Measurements from ENCODE around the gene PNMA1.

The PNMA1 gene

DNA sequence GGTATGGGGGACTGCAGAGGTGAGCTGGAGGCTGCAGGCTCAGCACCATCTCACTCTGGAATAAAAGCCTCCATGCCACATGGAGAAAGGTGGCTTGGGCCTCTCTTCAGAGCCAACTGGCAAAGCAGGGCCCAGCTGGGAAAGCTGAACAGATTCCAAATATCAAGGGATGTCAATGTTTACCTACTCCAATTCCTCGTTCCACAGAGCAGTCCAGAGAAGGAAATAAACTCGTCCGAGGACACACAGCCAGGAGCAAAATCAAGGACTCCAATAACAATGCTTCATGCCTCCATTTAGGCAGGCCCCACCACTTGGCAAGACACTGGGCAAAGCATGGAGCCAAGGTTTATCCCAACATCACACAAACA is 36.3 kb upstream of the PNMA1 start:
- DNase-seq, result no peak

DNA sequence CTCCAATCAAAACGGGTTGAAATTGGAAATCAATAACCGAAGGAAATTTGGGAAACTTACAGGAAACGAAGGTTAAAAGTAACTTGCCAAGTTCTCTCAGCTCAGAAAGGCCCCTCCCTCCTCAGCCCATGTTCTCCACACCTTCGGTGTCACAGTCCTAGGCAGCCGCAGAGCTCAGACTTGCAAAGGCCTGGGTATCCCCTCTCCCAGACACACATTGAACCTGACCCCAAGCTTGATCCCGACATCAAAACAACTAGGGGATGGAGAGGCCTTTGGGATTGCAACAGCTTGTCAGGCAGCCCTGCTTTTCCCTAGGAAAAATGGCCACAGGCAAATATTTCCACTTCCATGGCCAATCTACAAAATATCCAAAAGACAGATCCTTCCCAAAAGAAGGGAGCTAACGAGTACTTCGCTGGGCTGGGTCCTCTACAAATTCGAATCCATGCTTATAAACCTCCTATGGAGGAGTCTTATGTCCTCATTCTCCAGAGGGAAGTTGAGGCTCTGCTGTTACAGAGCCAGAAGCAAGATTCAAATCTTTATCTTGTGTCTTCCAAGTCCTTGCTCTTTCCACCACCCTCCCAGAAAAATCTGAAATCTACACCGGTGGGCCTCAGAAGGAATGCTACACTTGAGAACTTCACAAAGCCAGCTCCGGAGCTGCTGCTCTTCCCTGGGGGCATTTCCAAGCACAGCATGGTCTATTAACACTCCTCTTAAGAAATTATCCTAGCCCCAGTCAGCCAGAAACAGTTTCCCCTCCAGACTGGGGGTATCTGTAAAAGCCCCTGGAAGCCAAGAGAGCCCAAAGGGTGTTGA is 35.7 kb upstream of the PNMA1 start:
- DNase-seq, result no peak

DNA sequence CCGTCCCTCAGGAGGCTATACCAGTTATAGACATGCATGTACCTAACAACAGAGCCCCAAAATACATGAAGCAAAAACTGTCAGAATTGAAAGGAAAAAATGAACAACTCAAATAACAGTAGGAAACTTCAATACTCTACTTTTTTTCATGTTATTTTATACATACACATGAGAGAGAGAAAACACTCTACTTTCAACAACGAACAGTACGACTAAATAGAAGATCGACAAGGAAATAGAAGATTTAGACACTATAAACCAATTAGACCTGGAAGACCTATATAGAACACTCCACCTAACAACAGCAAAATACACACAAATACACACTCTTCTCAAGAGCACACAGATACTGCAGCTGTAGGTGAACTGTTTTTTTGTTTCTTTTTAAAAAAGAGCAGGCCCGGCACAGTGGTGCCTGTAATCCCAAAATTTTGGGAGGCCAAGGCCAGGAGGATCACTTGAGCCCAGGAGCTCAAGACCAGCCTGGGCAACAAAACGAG is 34.7 kb upstream of the PNMA1 start:
- DNase-seq, result no peak

DNA sequence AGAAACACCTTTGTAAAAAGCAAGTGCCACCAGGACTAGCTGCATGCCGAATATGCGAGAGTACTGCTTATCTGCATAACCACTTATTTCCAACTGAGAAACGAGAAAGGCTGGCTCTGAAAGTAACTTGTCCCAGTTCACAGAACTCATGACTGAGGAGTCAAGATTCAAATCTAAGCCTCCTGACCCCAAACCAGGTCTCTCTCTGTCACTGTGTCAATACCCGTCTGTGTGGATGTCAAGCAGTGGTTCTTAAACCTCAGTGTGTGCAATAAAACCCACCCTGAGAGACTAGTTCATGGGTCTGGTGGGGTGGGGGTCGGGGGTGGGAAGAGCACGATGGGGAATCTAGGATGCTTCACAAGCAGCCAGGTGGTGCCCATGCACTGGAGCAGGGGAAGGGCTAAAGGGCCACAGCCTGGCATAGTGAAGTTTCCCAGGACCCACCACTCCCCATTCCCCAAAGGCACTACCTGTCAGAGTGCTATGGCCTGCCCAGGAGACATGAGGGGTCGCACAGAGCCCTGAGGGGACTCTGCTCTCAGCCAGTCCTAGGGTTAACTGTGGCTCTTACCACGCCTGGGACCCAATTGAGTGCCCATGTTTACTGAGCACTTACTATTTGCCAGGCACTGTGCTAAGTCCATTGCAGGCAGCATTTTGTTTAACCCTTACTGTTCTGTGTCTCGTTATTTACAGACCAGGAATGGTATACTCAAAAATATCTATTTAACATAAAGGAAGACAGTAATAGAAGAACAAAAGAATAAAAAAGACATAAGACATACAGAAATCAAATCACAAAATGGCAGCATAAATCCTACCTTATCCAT is 33.4 kb upstream of the PNMA1 start:
- no peak for DNase-seq

DNA sequence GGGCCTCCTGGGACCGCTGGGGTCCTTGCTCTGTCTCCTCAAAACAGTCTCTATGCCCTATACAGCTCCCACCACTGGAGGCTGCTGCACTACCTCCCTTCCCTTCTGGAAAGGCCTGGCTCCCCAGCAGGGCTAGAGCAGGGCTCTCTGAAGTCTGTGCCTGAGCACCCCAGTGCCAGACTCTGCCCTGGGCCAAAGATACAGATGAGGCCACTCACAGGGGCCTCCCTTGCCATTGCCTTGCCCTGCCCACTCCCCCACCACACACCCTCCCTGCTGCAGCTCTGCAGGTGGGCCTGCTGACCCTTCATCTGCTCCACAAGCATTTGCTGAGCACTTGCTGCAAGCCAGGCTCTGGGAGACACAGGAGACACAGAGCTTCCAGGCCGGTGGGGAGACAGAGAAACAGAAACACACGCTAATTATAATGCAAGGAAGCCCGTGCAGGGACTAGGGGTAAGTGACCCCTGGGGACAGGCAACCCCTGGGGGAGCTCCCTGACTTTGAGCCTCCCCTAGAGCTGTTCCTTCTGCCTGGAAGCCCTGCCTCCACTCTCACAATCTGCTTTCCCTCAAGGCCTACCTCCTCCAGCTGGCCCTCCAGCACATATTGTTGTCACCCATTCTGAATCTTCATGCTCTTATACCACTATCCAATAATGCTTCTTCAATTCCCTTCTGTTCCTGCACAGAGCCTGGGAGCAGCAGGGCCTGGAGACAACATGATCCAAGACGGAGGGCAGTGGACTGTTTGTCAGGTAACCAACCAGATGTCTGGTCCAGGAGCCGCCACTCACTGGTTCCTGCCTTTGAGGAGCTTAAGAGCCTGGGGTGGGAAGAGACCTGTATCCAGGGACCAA is 32.6 kb upstream of the PNMA1 start:
- no peak for DNase-seq

DNA sequence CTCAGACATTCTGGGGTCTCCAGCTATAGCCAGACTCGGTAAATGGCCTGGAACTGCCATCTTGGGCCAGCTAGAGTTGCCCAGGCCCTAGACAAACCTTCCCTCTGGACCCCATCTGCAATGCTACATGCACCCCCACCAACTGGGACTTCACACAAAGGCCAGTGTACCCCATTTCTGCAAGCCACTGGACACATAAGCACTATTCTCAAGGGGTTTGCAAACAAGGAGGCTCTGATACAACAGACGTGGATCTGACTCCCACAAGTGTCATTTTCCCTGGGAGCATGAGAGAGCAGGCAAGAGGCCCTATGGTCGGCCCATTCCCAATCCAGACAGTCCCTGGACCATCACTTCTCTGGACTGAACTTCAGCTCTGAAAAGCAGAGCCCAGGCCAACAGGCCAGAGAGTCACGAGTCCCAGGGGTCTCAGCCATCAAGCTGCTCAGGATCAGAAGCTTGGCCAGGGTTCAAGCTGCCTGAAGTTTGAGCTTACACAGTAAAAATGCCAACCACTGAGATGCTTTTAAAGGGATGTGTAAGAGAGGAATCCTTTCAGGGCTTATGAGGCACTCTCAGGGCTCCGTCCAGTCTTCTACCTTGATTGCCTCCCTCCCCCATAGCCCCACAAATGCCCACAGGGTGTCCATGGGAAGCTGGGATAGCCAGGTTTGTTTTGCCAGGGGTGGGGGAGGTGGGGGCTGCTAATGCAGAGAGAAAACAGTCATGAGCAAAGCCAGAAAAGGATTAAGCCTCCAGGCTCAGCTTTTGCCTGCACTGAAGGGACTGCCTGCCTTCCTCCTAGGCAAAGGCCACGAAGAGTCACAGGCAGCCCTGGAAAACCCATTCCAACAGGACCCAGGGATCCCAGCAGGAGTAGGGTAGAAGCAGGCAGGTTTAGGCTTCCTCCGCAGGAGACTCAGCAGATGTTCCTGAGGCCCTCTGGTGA is 31.7 kb upstream of the PNMA1 start:
- DNase-seq, result no peak

DNA sequence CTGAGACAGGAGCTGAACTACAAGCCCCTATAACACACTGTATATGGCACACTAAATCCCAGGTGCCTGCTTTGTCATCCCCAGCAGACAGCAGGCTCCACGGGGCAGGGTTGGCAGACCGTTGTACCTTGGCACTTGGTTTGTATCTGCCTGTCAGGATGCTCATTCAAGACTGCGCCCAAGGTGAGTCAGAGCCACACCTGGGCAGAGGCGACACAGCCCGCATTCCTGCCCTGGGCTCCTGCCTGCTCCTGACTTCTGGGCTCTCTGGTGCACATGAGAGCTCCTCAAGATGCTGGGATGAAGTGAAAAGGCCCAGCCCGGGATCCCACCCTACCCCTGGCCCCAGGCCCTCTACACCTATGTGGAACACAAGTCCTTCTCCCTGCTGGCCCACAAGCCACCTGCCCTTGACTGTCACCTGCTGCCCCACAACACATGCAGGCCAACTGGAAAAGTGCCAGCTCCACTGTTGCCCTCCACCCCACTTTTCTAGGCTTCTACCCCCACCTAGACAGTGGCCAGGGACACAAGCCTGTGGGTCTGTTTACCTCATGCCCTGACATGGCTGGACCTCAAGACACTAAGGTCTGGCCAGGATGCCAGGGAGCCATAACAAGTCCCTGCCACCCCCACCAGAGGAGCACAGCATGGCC is 30.8 kb upstream of the PNMA1 start:
- DNase-seq, result no peak

DNA sequence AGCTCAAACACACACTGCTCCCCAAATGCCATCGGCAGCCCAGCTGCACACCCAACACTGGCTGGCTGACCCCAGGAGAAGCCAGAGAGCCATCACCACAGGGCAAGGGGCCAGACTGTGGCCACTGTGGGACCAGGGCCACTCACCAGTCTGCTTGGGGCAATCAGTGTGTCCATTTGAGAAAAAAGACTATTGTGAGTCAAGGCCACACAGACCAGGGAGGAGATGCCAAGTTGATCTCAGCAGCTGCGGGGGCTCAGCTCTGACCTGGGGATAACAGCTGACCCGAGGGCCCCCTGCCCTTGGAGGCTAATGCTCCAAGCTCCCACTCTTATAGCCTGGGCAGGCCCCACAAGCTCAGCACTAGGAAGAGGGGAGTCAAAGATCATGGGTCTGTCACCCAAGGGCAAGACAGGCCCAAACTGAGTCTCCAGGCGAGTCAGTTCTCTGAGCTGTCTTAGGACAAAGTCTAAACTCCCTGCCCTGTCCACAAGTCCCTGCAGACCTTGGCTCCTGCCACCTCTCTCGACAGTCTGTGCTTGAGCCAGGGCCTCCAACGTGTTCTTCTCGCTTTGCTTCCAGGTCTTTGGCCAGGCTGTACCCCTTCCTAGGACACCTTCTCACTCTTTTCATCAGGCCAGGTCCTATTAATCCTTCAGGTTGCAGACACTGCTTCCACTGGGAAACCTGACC is 30.1 kb upstream of the PNMA1 start:
- DNase-seq, result no peak

DNA sequence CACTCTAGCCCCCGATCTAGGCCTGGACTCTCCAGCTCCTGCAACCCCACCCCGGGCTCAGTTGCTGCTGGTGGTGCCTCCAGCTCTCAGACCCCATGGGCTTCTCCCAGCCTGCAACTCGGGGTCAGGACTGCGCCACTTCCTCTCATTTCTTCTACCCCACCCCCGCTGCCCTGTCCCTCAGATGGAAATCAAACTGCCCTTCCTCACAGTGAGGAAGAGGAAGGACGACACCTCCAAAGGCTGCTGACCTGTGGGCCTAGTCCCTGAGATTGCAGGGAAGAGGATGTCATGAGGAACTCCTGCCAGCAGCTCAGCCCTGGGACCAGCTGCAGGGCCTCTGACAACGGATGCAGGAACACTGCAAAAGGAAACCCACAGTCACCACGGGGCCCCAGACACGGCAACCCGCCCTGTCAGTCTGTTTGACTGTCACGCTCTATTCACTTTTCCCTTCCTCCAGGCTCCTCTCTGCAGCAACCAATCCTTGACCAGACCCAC is 29.3 kb upstream of the PNMA1 start:
- peak; percentile 63 for DNase-seq

DNA sequence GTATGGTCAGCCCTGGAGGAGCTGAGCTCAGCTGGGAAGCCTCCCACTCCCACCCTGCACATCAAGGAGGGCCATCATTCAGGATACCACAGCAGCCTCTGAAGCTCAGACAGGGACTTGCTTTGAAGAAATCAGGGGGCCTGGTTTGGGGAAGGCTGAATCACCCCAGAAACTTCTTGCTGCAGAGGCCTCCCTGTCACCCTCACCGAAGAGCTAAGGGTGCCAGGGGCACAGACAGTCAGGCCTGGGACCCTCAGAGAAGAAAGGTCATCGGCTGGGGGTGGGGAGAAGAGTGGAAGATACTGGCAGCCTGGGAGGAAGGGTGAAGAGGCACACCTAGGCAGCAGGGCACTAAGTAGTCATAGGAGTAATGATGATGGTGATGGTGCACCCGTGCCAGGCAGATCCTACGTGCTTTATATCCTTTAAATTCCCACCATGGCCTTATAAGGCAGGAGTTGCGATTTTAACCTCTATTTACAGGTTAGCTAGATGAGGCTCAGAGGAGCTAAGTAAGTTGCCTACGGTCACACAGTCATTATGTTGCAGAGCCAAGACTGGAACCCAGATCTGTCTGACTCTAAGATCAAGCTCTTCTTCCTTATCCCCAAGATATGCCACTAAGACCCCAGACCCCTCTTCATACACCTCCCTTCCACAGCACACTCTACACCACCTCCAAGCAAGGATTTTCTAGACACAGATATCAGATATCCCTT is 28.5 kb upstream of the PNMA1 start:
- no peak for DNase-seq

DNA sequence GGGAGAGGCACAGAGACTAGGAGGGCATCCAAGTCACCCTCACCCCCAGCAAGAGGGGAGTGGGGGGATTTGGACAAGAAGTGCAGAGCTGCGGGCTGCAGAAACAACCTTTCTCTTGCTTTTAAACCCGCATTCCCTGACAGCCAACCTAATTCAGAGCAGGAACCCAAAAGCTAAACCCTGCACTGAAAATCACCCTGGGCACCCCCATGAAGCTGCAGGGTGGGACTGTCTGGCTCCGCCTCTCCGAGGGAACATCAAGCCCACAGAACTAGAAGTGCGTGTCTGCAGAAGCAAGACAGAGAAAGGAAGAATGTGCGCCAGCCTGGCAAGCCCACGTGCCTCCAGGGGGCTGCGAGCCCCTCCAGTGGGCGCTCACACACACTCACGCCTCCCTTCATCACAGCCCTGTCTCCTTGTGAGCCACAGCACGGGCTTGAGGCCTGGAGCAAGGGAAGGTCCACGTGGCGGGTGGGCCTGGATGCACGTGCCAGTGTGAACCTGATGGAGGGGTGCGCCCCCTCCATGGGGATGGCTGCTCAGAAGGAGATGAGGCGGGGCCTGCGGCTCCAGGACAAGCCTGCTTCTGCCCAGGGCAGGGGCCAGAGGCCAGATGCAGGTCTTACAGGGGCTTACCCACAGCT is 27.8 kb upstream of the PNMA1 start:
- no peak for DNase-seq

DNA sequence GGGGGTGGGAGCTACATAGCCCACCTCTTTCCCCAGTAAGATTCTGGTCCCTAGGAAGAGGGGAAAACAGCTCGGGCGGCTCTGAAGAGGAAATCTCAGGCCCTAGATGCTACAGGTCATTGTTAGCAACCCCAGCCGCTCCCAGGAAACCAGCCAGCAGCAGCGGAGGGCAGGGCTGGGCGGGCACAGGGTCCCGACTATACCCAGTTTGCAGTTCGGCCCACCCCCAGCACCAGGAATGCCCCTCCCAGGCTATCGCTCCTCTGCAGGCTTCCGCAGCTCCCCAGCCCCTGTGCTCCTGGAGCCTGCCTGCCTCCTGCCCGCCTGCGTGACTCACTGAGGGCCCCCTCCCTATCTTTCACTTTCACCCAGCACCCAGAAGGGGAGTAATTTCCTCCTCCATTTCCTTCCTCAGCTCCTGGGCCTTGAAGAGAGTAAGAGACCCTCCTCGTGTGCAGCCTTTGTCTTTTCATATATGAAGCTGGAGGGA is 27.2 kb upstream of the PNMA1 start:
- DNase-seq, result peak; percentile 63

DNA sequence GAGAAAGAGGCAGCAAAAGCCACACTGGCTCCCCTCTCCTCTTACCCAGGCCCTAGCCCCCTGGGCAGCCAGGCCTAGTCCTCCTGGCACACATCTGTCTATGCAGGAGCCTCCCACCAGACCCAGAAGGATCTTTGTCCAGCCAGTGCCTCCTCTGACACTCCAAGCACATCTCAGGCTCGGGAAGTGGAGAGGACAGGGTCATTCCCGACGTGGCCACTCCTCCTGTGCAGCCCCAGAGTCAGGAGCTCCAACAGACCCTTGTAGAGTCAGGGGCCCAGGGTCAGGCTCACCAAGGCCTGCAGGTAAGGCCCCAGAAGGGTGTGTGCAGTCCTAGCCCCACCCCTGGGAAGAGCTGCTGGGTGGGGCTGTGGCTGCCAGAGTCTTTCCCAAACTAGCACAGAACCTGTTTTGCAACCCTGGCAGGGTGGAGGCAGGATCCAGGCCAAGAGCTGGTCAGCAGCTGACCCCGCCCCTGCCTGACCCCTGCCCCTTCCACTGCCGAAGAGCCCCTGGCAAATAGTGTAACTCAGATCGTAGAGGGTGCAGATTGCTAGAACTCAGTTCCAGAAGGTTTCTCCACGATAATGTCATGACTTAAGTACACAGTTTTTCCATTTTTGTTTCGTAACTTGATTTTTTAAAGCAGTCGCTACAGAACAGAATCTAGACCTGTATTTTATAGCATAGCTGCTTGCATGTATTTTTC is 26.6 kb upstream of the PNMA1 start:
- no peak for DNase-seq

DNA sequence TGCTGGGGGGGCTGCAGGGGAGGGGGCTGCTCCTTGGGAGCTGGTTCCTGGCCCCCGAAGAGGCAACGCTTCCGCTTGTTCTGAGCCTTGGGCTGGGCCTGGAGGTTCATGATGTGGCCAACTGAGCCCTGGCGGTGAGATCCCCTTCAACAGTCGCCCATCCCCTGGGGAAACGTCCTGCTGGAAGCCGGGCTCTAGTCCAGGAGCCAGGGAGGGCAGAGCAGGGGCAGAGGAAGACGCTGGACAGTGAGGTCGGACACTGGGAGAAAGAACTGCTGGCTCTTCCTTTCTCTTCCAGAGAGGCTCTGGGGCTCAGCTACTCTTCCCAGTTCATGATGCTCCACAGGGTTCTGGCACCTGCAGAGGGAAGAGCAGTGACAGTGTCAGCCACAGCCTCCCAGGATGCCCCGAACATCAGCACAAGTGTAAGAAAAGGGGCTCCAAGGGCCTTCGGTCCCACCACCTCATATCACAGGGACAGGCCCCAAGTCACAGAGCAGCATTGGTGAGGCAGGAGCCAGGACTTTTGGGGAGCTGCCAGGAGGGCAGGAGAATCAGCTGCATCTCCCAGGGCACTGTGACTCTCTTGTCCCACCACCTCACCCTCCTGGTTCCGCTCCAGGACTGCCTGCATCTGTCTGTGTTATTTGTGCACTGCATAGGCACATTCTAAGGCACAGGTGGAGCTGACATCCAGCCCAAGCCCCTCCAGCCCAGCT is 25.9 kb upstream of the PNMA1 start:
- no peak for DNase-seq

DNA sequence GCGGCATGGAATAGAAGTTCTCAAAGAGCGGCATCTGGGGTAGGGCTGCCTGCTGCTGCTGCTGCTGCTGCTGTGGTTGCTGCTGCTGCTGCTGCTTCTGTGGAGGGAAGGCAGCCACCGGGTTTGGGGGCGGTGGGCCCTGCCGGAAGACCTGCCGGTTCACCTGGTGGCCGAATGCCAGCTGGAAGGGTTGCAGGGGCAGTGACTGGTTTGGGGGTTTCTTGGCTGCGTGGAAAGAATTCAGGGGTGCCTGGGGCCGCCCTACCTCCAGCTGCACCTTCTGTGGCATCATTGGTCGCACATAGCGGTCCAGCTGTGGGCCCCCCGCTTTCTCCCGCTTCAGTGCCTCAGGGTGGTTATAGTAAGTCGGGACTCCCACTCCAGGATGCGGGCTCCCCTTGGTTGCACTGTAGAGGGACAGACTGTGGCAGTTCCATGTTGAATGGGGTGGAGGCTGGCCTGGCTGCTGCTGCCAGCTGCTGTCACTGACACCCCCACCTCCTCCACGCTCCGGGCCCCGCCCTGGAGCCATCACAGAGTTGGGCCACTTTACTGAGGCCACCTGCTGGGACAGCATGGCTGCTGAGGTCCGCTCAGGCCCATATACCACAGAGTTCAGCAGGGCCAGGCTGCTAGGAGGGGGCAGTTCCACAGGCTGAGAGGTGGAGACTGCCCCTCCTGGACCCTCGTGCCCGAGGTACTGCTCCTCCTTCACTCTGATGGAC is 25.2 kb upstream of the PNMA1 start:
- no peak for DNase-seq

DNA sequence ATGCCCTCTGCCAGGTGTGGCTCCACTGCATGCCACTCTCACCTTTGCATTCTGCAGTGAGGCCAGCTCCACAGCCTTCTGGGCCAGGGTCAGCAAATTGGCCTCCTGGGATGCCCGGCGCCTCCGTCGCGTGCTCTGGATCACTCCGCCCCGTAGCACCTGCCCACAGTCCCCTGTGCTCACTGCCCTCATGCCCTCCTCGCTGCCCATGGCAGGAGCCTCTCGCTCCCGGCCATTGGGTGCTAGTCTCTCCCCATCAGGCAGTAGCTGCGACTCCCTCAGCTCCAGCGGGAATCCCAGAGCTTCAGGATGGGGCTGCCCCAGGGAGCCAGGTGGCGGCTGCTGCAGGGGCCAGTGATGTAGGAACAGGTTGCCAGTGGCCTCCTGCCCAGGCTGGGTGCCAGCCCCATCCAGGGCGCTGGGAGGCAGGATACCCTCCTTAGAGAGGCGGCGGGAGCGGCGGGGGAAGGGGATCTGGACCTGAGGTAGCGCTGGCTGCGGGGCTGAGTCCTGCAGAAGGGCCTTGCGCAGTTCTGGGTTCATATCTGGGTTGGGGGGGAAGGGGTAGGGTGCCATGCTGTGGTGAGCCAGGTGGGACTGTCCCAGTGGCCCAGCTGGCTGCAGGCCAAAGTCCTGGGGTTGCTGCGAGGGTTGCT is 24.5 kb upstream of the PNMA1 start:
- no peak for DNase-seq

DNA sequence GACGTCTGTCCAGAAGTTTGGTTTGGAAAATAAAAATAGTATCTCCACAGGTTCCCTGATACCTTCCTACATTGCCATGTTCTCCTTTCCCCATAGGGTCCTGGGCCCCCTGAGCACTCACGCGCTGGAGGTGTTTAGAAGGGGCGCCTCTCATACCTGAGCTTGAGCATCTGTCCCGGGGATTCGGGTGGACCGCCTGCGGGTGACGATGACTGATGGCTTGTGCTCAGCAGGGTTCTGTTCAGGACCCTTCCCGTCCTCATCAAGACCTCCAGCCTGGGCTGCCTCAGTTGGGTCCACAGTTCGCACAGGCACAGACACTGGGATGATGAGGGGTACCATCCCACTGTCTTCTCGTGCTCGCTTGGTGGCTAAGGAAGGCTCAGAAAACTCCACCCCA is 22.7 kb upstream of the PNMA1 start:
- DNase-seq, result no peak

Data from activated gamma-delta T cell treated with Interleukin-2 at 50 U/mL for 16 hours (primary cell).